OCI-LY1 (cell line): ENCODE results near the gene CEP63.

Experiments
- H2AFZ ChIP-seq: fragments of 200-600 bp; sonication (generic), shearing (Covaris generic); 2 replicates; pipeline ENCODE4 v1.6.0; 2014; ENCODE audit warnings: antibody characterized with exemption, mild to moderate bottlenecking, low read length
- H3F3A ChIP-seq: fragments of 200-600 bp; sonication (generic), shearing (Covaris generic); 2 replicates; pipeline ENCODE4 v1.6.0; 2014; ENCODE audit warnings: mild to moderate bottlenecking, antibody characterized with exemption, low read length, moderate library complexity; ENCODE audit not compliant: insufficient read depth
- H3K27ac ChIP-seq: fragments of 200-600 bp; sonication (generic); 2 replicates; pipeline ENCODE4 v1.5.1; 2014; ENCODE audit warnings: low read length, mixed run types, mild to moderate bottlenecking, low read depth; ENCODE audit not compliant: poor library complexity, severe bottlenecking
- H3K27me3 ChIP-seq: fragments of 200-600 bp; sonication (generic); 2 replicates; pipeline ENCODE4 v1.6.0; 2014; ENCODE audit warnings: antibody characterized with exemption, mild to moderate bottlenecking, low read length, moderate library complexity; ENCODE audit not compliant: insufficient read depth
- H3K36me3 ChIP-seq: fragments of 200-600 bp; sonication (generic); 2 replicates; pipeline ENCODE4 v1.6.1; 2014; ENCODE audit warnings: mild to moderate bottlenecking, antibody characterized with exemption, low read length, moderate library complexity, mixed read lengths; ENCODE audit not compliant: insufficient read depth
- H3K4me1 ChIP-seq: fragments of 200-600 bp; sonication (generic); 2 replicates; pipeline ENCODE4 v1.5.1; 2014; ENCODE audit warnings: mild to moderate bottlenecking, low read length, moderate library complexity; ENCODE audit not compliant: insufficient read depth, severe bottlenecking
- H3K4me2 ChIP-seq: fragments of 200-600 bp; sonication (generic), shearing (Covaris generic); 2 replicates; pipeline ENCODE4 v1.6.1; 2014; ENCODE audit warnings: low read length
- H3K4me3 ChIP-seq: fragments of 200-600 bp; sonication (generic); 2 replicates; pipeline ENCODE4 v1.5.1; 2014; ENCODE audit warnings: low read length, low read depth, mild to moderate bottlenecking, mixed read lengths; ENCODE audit not compliant: poor library complexity, severe bottlenecking
- H3K79me2 ChIP-seq: fragments of 200-600 bp; shearing (Covaris generic); 2 replicates; pipeline ENCODE4 v1.6.1; 2016; ENCODE audit warnings: mixed run types, low read length, mixed read lengths; ENCODE audit not compliant: insufficient read depth
- H3K9ac ChIP-seq: fragments of 200-600 bp; sonication (generic), shearing (Covaris generic); 2 replicates; pipeline ENCODE4 v1.6.1; 2014; ENCODE audit warnings: mild to moderate bottlenecking, low read length, mixed read lengths
- H3K9me2 ChIP-seq: fragments of 200-600 bp; sonication (generic), shearing (Covaris generic); 2 replicates; pipeline ENCODE4 v1.6.1; 2014; ENCODE audit warnings: low read depth, mild to moderate bottlenecking, low read length, mixed read lengths
- H3K9me3 ChIP-seq: fragments of 200-600 bp; shearing (Covaris generic); 2 replicates; pipeline ENCODE4 v1.6.1; 2014; ENCODE audit warnings: low read length, mixed read lengths
- H4K20me1 ChIP-seq: fragments of 200-600 bp; sonication (generic), shearing (Covaris generic); 2 replicates; pipeline ENCODE4 v1.6.0; 2016; ENCODE audit warnings: mild to moderate bottlenecking, low read length; ENCODE audit not compliant: insufficient read depth
- EZH2 ChIP-seq: fragments of 200-600 bp; sonication (generic), shearing (Covaris generic); IDR thresholded peaks from 2 replicates; pipeline ENCODE4 v1.8.0; 2017; ENCODE audit warnings: borderline replicate concordance, mixed run types, mild to moderate bottlenecking, antibody characterized with exemption, low read length, moderate library complexity, mixed read lengths
- TF ChIP-seq, protein P1 (sequence below): fragments of 200-600 bp; sonication (generic), shearing (Covaris generic); IDR thresholded peaks from 2 replicates; pipeline ENCODE4 v1.5.1; 2017; ENCODE audit warnings: mild to moderate bottlenecking, antibody characterized with exemption, low read length, moderate library complexity, mixed read lengths

Gene CEP63

DNA sequence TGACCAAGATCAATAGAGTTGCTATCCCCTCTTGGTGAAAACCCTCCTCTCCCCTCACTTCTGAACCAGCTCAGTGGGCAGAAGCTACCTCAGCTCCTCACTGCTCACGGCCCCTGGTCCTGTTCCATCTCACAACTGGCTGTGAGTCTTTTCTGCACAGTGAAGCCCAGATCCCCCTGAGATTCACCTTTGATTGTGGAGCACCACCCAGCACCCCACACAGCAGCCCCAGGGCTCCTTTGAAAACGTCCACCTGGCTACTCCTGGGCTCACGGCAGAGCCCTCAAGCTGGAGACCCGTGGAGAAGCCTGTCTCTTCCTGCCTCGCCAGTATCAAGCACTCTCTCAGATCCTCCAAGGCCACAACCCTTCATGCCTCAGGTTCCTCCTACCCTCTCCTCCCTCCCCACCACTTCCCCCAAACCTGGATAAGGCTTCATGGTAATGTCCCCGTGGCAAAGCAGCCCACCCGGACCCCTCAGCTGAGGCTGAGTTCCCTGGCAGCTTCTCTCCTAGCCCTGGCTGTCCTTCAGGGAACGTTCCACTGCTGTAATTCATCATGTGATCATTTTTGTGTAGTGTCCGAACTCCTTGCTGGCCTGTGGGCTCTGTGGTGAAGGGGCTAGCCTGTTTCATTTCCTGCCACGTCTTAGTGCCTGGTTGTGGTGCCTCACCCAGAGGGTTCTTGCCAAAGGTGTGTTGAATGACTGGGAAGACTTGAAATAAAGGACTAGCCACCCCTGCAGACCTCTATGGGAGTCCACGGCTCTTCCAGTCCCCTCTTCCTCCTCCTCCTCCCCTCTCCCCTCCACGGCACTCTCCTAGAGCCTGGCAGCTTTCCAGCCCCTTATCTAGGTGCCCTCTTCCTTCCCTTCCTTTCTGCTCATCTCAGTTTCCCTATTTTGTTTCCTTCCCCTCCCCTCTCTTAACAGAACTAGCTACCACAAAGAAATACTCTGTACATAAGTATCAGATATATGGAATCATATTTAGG lies 120.5 kb downstream of the CEP63 start:
- Histone ChIP-seq H3K36me3 (no peaks in the 10 kb centered on the region), H3F3A (no peaks in the 10 kb centered on the region), H3K4me3 (no peak overlapping the region), H4K20me1 (no peaks in the 10 kb centered on the region), H3K79me2 (no peaks in the 10 kb centered on the region), H3K4me2 (no peak overlapping the region), H3K27ac (no peak overlapping the region), H3K9me2 (no peaks in the 10 kb centered on the region), H3K9me3 (no peaks in the 10 kb centered on the region), H3K27me3 (no peaks in the 10 kb centered on the region), H3K9ac (no peak overlapping the region), H3K4me1 (no peaks in the 10 kb centered on the region), H2AFZ (no peak overlapping the region)
- TF ChIP-seq, protein P1, sequence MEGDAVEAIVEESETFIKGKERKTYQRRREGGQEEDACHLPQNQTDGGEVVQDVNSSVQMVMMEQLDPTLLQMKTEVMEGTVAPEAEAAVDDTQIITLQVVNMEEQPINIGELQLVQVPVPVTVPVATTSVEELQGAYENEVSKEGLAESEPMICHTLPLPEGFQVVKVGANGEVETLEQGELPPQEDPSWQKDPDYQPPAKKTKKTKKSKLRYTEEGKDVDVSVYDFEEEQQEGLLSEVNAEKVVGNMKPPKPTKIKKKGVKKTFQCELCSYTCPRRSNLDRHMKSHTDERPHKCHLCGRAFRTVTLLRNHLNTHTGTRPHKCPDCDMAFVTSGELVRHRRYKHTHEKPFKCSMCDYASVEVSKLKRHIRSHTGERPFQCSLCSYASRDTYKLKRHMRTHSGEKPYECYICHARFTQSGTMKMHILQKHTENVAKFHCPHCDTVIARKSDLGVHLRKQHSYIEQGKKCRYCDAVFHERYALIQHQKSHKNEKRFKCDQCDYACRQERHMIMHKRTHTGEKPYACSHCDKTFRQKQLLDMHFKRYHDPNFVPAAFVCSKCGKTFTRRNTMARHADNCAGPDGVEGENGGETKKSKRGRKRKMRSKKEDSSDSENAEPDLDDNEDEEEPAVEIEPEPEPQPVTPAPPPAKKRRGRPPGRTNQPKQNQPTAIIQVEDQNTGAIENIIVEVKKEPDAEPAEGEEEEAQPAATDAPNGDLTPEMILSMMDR, result no peak
- TF ChIP-seq EZH2, result no peak

DNA sequence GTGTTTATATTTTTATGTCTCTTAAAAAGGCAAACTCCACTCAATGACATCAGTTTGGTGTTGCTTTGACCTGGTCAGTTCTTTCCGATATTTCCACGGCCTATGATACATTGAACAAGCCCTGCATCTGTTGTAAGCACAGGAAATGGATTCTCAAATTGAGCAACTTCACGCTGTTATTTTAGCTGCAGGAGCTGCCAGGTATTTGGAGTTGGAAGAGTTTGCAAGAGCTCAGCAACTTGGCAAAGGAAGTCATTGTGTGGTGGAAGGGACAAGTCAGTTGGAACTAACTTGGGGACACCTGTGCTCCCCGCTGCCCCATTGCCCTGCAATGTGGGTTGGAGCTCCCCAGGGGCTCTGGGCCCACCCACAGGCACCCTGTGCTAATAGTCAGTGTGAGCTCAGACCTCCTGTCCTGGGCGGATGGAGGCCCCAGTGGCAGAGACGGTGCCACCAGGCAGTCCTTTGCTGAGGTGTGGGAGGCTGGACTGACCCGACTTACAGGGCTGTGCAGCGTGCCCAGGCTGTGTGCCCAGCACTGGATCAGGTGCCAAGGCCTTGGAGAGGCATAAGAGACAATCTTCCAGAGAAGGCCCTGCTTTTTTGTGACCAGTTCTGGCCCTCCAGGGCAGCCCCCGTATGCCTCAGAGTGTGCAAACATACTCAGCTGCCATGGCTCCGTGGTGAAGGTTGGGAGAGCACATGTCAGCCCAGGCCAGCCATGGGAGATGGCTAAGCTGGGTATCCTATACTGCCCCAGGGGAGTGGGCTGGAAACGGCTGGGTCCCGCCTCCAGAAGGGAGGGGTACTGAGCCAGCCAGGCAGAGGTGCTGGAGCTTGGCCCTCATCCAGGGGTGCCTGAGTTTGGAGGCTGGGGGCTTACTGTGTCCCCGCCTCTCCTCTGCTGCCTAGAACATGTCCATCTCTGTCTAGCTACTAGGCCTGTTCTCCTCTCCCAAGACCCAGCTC lies 121.5 kb downstream of the CEP63 start:
- TF ChIP-seq, protein P1, result no peak
- no peak for TF ChIP-seq EZH2
- H3K27ac ChIP-seq, result no peak overlapping the region
- no peaks in the 10 kb centered on the region for H3K9me2 ChIP-seq
- no peak overlapping the region for H3K4me2 ChIP-seq
- H3K9me3 ChIP-seq, result no peaks in the 10 kb centered on the region
- H3K9ac ChIP-seq, result no peak overlapping the region
- no peaks in the 10 kb centered on the region for H3K4me1 ChIP-seq
- H2AFZ ChIP-seq, result no peak overlapping the region
- H3F3A ChIP-seq, result no peaks in the 10 kb centered on the region
- H3K4me3 ChIP-seq, result no peak overlapping the region
- no peaks in the 10 kb centered on the region for H3K27me3 ChIP-seq
- no peaks in the 10 kb centered on the region for H4K20me1 ChIP-seq
- H3K36me3 ChIP-seq, result no peaks in the 10 kb centered on the region
- H3K79me2 ChIP-seq, result no peaks in the 10 kb centered on the region

DNA sequence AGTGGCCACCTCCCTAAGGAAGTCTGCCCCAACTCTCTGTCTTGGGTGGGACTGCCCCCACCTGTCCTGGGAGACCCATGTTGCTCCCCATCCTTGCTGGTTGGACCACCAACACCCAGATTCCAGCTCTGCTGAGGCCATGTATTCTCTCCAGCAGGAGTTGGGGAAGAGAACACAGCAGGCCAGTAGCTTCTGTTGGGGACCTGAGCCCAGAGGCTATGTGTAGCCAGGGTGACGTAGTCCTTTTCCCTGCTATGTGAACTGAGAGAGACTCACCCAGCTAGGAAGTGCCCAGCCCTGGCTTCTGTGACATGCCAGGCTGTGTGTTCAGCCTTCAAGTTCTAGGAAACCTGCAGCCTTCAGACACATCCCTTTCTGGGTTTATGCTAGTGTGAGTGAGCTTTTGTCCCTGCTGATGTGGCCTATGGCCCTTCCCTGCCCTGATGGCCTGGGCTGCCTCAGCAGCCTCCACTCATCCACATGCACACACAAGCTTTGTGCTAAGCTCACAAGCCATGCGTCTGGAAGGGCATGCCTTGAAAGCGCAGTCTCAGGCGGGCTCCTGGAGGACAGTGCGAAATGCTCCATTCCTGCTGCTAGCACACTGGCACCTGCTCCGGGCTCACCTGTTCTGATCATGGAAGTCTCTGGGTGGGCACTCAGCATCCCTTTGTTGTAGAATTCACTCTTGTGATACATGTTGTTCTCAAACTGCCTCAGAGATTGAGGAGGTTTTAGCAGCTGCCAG lies 122.3 kb downstream of the CEP63 start:
- Histone ChIP-seq H3K9me2 (no peaks in the 10 kb centered on the region), H3K4me2 (no peak overlapping the region), H3K27ac (no peak overlapping the region), H2AFZ (no peak overlapping the region), H3K4me1 (no peaks in the 10 kb centered on the region), H3K9ac (no peak overlapping the region), H3K36me3 (no peaks in the 10 kb centered on the region), H4K20me1 (no peaks in the 10 kb centered on the region), H3K9me3 (no peaks in the 10 kb centered on the region), H3F3A (no peaks in the 10 kb centered on the region), H3K27me3 (no peaks in the 10 kb centered on the region), H3K79me2 (no peaks in the 10 kb centered on the region), H3K4me3 (no peak overlapping the region)
- no peak for TF ChIP-seq EZH2
- TF ChIP-seq, protein P1, result no peak
